ENCODE results near the gene NDUFB11. TPM values are rescaled to one million over a fixed set of nuclear protein-coding genes. Genes with fewer than 3 reads are reported as not detected.

Gene NDUFB11
- total and polyA plus RNA-seq, 5 donors from 2014 or later: 50.3 to 190 (median 179) TPM

- Mint-ChIP-seq H3K9me3 (peaks cover 0 to 1% (median 0%) of the 10 kb centered on the region in 7 donors), H3K36me3 (peaks cover 10% of the 10 kb centered on the region), H3K27ac (no peak overlapping the region), H3K27me3 (no peaks in the 10 kb centered on the region), H3K4me1 (no peaks in the 10 kb centered on the region), H3K4me3 (no peak overlapping the region)
- no peak for DNase-seq
- Histone ChIP-seq H3K27me3 (ENCODE audit: control insufficient read depth, insufficient read depth, low read length) (no peaks in the 10 kb centered on the region), H3K27ac (ENCODE audit: insufficient read depth, low read length, poor library complexity, severe bottlenecking) (no peak overlapping the region), H3K36me3 (ENCODE audit: control insufficient read depth, insufficient read depth, low read length) (peaks cover 59% of the 10 kb centered on the region), H3K4me3 (ENCODE audit: low read depth, low read length) (no peak overlapping the region), H3K4me1 (ENCODE audit: control insufficient read depth, insufficient read depth, low read length, poor library complexity, severe bottlenecking) (no peaks in the 10 kb centered on the region), H3K9me3 (ENCODE audit: control insufficient read depth in 2 of 2, low read length in 2 of 2) (no peaks in the 10 kb centered on the region)
- no peak for ATAC-seq (ENCODE audit: low read depth in 2 of 2)
Measured at GRCh38 chrX:47179221-47179927, 34.9 kb upstream of the NDUFB11 start.

GRCh38 chrX:47178337-47178736, 33.8 kb upstream of the NDUFB11 start:
- peaks cover 10% of the 10 kb centered on the region for H3K36me3 Mint-ChIP-seq
- ATAC-seq (ENCODE audit: low read depth in 2 of 2): no peak
- no peaks in the 10 kb centered on the region for H3K27me3 Mint-ChIP-seq
- no peak for DNase-seq
- H3K27me3 ChIP-seq (ENCODE audit: control insufficient read depth, insufficient read depth, low read length): no peaks in the 10 kb centered on the region
- peaks cover 67% of the 10 kb centered on the region for H3K36me3 ChIP-seq (ENCODE audit: control insufficient read depth, insufficient read depth, low read length)
- H3K4me3 Mint-ChIP-seq: no peak overlapping the region
- peaks cover 0 to 1% (median 0%) of the 10 kb centered on the region in 7 donors for H3K9me3 Mint-ChIP-seq
- no peaks in the 10 kb centered on the region for H3K4me1 Mint-ChIP-seq
- H3K27ac Mint-ChIP-seq: no peak overlapping the region
- H3K27ac ChIP-seq (ENCODE audit: insufficient read depth, low read length, poor library complexity, severe bottlenecking): no peak overlapping the region
- no peak overlapping the region for H3K4me3 ChIP-seq (ENCODE audit: low read depth, low read length)
- H3K4me1 ChIP-seq (ENCODE audit: control insufficient read depth, insufficient read depth, low read length, poor library complexity, severe bottlenecking): no peaks in the 10 kb centered on the region
- H3K9me3 ChIP-seq (ENCODE audit: control insufficient read depth in 2 of 2, low read length in 2 of 2): no peaks in the 10 kb centered on the region

GRCh38 chrX:47177079-47177478, 32.6 kb upstream of the NDUFB11 start:
- Histone ChIP-seq H3K9me3 (ENCODE audit: control insufficient read depth in 2 of 2, low read length in 2 of 2) (no peaks in the 10 kb centered on the region), H3K4me3 (ENCODE audit: low read depth, low read length) (no peak overlapping the region), H3K27me3 (ENCODE audit: control insufficient read depth, insufficient read depth, low read length) (no peaks in the 10 kb centered on the region), H3K4me1 (ENCODE audit: control insufficient read depth, insufficient read depth, low read length, poor library complexity, severe bottlenecking) (no peaks in the 10 kb centered on the region), H3K27ac (ENCODE audit: insufficient read depth, low read length, poor library complexity, severe bottlenecking) (no peak overlapping the region), H3K36me3 (ENCODE audit: control insufficient read depth, insufficient read depth, low read length) (peaks cover 70% of the 10 kb centered on the region)
- ATAC-seq (ENCODE audit: low read depth in 2 of 2) (no peak), DNase-seq (no peak)
- Mint-ChIP-seq H3K9me3 (peaks cover 0 to 1% (median 0%) of the 10 kb centered on the region in 7 donors), H3K4me3 (no peak overlapping the region), H3K36me3 (peaks cover 10% of the 10 kb centered on the region), H3K27me3 (no peaks in the 10 kb centered on the region), H3K27ac (no peak overlapping the region), H3K4me1 (no peaks in the 10 kb centered on the region)

GRCh38 chrX:47176101-47176740, 31.7 kb upstream of the NDUFB11 start:
- H3K36me3 ChIP-seq (ENCODE audit: control insufficient read depth, insufficient read depth, low read length): peaks cover 67% of the 10 kb centered on the region
- H3K4me3 ChIP-seq (ENCODE audit: low read depth, low read length): no peak overlapping the region
- no peak overlapping the region for H3K27ac ChIP-seq (ENCODE audit: insufficient read depth, low read length, poor library complexity, severe bottlenecking)
- H3K36me3 Mint-ChIP-seq: peaks cover 10% of the 10 kb centered on the region
- H3K4me1 Mint-ChIP-seq: peaks cover 0 to 3% (median 0%) of the 10 kb centered on the region in 4 donors
- no peaks in the 10 kb centered on the region for H3K27me3 Mint-ChIP-seq
- no peaks in the 10 kb centered on the region for H3K4me1 ChIP-seq (ENCODE audit: control insufficient read depth, insufficient read depth, low read length, poor library complexity, severe bottlenecking)
- H3K4me3 Mint-ChIP-seq: no peak overlapping the region
- DNase-seq: no peak
- no peaks in the 10 kb centered on the region for H3K27me3 ChIP-seq (ENCODE audit: control insufficient read depth, insufficient read depth, low read length)
- no peak for ATAC-seq (ENCODE audit: low read depth in 2 of 2)
- no peaks in the 10 kb centered on the region for H3K9me3 ChIP-seq (ENCODE audit: control insufficient read depth in 2 of 2, low read length in 2 of 2)
- peaks cover 0 to 1% (median 0%) of the 10 kb centered on the region in 7 donors for H3K9me3 Mint-ChIP-seq
- H3K27ac Mint-ChIP-seq: no peak overlapping the region

- Mint-ChIP-seq H3K4me3 (no peak overlapping the region), H3K27me3 (no peaks in the 10 kb centered on the region), H3K4me1 (peaks cover 0 to 3% (median 0%) of the 10 kb centered on the region in 4 donors), H3K27ac (no peak overlapping the region), H3K36me3 (peaks cover 10% of the 10 kb centered on the region), H3K9me3 (peaks cover 0 to 1% (median 0%) of the 10 kb centered on the region in 7 donors)
- Histone ChIP-seq H3K36me3 (ENCODE audit: control insufficient read depth, insufficient read depth, low read length) (peaks cover 68% of the 10 kb centered on the region), H3K27ac (ENCODE audit: insufficient read depth, low read length, poor library complexity, severe bottlenecking) (no peak overlapping the region), H3K4me1 (ENCODE audit: control insufficient read depth, insufficient read depth, low read length, poor library complexity, severe bottlenecking) (no peaks in the 10 kb centered on the region), H3K27me3 (ENCODE audit: control insufficient read depth, insufficient read depth, low read length) (no peaks in the 10 kb centered on the region), H3K4me3 (ENCODE audit: low read depth, low read length) (no peak overlapping the region), H3K9me3 (ENCODE audit: control insufficient read depth in 2 of 2, low read length in 2 of 2) (no peaks in the 10 kb centered on the region)
- ATAC-seq (ENCODE audit: low read depth in 2 of 2): no peak
- DNase-seq: no peak
Measured at GRCh38 chrX:47175588-47175980, 31.1 kb upstream of the NDUFB11 start.

- Mint-ChIP-seq H3K36me3 (peaks cover 10% of the 10 kb centered on the region), H3K9me3 (peaks cover 0 to 1% (median 0%) of the 10 kb centered on the region in 7 donors), H3K4me1 (peaks cover 0 to 3% (median 0%) of the 10 kb centered on the region in 4 donors), H3K4me3 (no peak overlapping the region), H3K27ac (no peak overlapping the region), H3K27me3 (no peaks in the 10 kb centered on the region)
- no peaks in the 10 kb centered on the region for H3K4me1 ChIP-seq (ENCODE audit: control insufficient read depth, insufficient read depth, low read length, poor library complexity, severe bottlenecking)
- no peaks in the 10 kb centered on the region for H3K27me3 ChIP-seq (ENCODE audit: control insufficient read depth, insufficient read depth, low read length)
- ATAC-seq (ENCODE audit: low read depth in 2 of 2) (no peak), DNase-seq (no peak)
- H3K9me3 ChIP-seq (ENCODE audit: control insufficient read depth in 2 of 2, low read length in 2 of 2): no peaks in the 10 kb centered on the region
- no peak overlapping the region for H3K27ac ChIP-seq (ENCODE audit: insufficient read depth, low read length, poor library complexity, severe bottlenecking)
- H3K4me3 ChIP-seq (ENCODE audit: low read depth, low read length): no peak overlapping the region
- H3K36me3 ChIP-seq (ENCODE audit: control insufficient read depth, insufficient read depth, low read length): peaks cover 71% of the 10 kb centered on the region
Measured at GRCh38 chrX:47174846-47175587, 30.5 kb upstream of the NDUFB11 start.

GRCh38 chrX:47174376-47174775, 29.9 kb upstream of the NDUFB11 start:
- Histone ChIP-seq H3K27me3 (ENCODE audit: control insufficient read depth, insufficient read depth, low read length) (no peaks in the 10 kb centered on the region), H3K4me1 (ENCODE audit: control insufficient read depth, insufficient read depth, low read length, poor library complexity, severe bottlenecking) (no peaks in the 10 kb centered on the region), H3K9me3 (ENCODE audit: control insufficient read depth in 2 of 2, low read length in 2 of 2) (no peaks in the 10 kb centered on the region), H3K27ac (ENCODE audit: insufficient read depth, low read length, poor library complexity, severe bottlenecking) (no peak overlapping the region), H3K4me3 (ENCODE audit: low read depth, low read length) (no peak overlapping the region), H3K36me3 (ENCODE audit: control insufficient read depth, insufficient read depth, low read length) (peaks cover 72% of the 10 kb centered on the region)
- peaks cover 0 to 1% (median 0%) of the 10 kb centered on the region in 7 donors for H3K9me3 Mint-ChIP-seq
- ATAC-seq (ENCODE audit: low read depth in 2 of 2) (no peak), DNase-seq (no peak)
- no peak overlapping the region for H3K4me3 Mint-ChIP-seq
- no peak overlapping the region for H3K27ac Mint-ChIP-seq
- H3K4me1 Mint-ChIP-seq: peaks cover 0 to 3% (median 0%) of the 10 kb centered on the region in 4 donors
- H3K27me3 Mint-ChIP-seq: no peaks in the 10 kb centered on the region
- peaks cover 10% of the 10 kb centered on the region for H3K36me3 Mint-ChIP-seq

Measured in CD4-positive, CD25-positive, alpha-beta regulatory T cell (primary cell).